Skin epidermis (tissue), 12 donors: Measurements from ENCODE around the gene ANKRD63.

ENCODE experiments used
- H3K27ac ChIP-seq, 21 experiments: fragments of 200-600 bp; sonication (generic) in 11 of 21; one replicate each; pipeline ENCODE4 v1.5.0; 2020; ENCODE audit warnings: mild to moderate bottlenecking in 3 of 21, inconsistent platforms in 2 of 21, moderate library complexity in 2 of 21
- H3K4me3 ChIP-seq, 7 experiments: fragments of 200-600 bp; sonication (generic) in 2 of 7; one replicate each; pipeline ENCODE4 v1.5.0; 2020; ENCODE audit warnings: inconsistent platforms in 2 of 7, mild to moderate bottlenecking in 2 of 7, moderate library complexity in 1 of 7

Gene ANKRD63, protein sequence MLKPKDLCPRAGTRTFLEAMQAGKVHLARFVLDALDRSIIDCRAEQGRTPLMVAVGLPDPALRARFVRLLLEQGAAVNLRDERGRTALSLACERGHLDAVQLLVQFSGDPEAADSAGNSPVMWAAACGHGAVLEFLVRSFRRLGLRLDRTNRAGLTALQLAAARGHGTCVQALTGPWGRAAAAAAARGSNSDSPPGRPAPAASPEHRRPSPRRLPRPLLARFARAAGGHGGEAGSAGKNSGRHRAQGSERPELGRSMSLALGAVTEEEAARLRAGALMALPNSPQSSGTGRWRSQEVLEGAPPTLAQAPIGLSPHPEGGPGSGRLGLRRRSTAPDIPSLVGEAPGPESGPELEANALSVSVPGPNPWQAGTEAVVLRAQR

DNA sequence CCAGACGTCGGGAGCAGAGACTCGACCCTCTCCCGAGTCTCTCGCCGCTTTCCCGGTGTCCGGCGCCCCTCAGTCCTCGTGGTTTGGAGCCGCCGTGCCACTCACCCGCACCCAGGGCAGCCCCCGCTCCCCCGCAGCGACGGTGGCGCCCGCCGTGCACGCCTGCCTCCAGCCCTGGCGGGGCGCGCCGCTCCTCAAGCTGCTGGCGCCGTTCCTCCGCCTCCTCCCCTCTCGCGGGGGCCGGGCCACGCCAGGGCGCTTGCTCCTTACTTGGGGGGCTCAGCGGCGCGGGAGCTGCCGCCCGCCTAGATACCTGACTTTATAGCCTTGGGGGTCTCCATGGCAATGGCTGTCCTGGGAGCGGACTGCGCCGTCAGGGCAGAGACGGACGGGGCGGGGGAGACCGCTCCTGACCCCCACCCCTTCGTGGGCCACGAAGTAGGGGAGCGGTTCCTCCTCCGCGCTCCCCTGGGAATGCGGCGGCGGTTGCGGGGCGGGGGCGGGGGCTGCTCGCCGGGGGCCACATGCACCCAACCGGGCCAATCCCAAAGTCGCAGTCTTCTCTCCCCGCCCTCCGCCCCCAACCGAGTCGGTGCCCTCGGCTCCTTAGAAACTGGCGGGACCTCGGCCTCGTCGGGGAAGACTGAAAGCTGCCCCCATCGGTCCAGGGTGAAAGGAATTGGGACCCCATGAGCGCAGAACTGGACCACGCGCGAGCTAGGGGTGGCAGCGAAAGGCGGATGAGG is at the start of gene ANKRD63:
Gene ANKRD63 (minus strand): TSS at position 196 of the 746 bp plus-strand sequence. CDS start 478 bp downstream, outside the sequence.
- H3K27ac ChIP-seq: no peak within 1 kb of the TSS
- H3K4me3 ChIP-seq: peak within 1 kb of the TSS; percentile 12 to 44 (median 31)

DNA sequence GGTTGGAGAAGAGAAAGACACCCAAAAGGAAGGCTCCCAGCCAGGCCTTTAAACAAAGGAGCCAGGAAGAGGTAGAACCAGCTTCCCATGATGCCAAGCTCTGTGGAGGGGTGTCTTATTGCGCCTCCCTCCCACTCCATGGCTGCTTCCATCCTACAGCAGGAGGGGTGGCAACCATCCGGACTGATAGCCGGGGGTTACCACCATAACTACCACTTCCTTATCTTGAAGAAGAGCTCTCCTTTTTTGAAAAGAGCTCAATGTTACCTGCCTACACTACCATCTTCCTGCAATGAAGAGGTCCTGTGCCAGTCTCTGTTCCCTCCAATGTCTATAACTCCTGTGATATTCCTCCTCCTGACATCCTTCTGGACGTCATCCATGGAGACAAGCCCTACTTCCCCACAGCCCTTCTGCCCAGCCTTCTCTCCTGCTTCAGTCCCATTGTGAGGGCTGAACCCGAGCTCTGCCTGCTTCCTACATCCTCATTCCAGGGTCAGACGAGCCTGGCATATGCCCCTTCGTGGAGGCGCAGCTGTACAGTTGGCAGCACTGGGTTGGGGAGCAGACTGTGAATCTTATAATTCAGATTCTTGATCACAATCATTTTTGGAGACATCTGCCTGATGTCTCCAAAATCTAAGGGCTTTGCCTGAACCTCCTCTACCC is 49.4 kb upstream of the ANKRD63 start:
- peak overlapping the region in 2 of 21 experiments; percentile 5 to 35 for H3K27ac ChIP-seq
- no peak overlapping the region for H3K4me3 ChIP-seq

DNA sequence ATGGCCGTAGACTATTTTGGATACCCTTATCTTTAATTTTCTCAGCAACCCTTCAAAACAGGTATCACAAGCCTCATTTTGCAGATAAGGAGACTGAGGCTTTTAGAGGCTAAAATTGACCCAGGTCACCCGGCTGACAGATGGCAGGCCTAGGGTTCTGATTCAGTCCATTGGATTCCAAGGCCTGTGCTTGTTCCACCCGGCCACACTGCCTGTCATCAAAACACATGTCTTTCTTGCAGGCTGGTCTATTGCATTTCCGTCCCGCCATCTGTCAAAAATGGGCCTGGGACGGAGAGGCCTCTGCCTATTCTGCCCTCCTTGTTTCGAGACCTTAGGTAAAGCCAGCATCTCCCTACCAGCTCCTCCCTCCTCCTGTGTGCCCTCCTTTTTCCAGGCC is 48.8 kb upstream of the ANKRD63 start:
- Histone ChIP-seq H3K4me3 (no peak overlapping the region), H3K27ac (peak overlapping the region in 2 of 21 experiments; percentile 5 to 35)

DNA sequence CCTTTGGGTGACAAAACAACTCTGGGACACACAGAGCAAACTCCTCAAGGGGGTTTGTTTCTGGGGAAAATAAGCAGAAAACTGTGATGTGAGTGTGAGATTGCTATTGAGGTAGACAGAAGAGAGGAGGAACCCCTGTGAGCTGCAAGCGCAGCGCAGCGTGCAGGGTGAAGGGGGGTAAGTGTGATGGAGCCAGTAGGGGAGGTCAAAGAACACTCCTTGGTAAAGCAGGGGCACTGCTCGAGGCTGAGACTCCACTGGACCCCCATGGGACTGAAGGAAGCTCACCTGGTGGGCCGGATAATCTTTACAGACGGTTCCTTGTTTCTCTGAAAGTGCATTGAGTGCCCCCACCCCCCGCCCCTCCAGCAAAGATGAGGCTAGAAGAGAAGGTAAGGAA is 48.2 kb upstream of the ANKRD63 start:
- no peak overlapping the region for H3K4me3 ChIP-seq

DNA sequence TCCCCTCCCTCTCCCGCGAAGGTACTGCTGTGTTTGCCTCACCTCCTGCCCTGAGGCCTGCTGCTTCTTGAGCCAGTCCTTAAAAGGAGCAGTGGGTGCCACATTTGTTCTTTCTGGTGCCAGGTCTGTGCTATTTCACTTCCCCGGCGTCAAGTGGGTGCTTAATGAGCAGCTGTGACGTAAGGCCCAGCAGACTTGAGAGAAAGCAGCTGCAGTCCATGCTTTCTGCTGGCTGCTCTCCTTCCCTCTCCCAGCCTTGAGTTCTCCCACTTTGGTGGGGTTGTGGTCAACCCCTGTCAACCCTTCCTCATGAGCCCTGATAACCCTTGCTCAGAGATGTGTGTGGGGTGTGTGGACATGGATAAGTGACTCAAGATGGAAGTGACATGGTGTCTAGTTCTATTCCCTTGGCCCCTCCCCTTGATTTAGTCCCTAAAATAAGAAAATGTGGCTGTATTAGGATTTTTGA is 47.5 kb upstream of the ANKRD63 start:
- H3K4me3 ChIP-seq: no peak overlapping the region
- H3K27ac ChIP-seq: peak overlapping the region in 3 of 21 experiments; percentile 9 to 16 (median 12)

More for the DNA sequence above, 48.2 kb upstream of the ANKRD63 start:
- H3K27ac ChIP-seq: peak overlapping the region in 1 of 21 experiments; percentile 16

DNA sequence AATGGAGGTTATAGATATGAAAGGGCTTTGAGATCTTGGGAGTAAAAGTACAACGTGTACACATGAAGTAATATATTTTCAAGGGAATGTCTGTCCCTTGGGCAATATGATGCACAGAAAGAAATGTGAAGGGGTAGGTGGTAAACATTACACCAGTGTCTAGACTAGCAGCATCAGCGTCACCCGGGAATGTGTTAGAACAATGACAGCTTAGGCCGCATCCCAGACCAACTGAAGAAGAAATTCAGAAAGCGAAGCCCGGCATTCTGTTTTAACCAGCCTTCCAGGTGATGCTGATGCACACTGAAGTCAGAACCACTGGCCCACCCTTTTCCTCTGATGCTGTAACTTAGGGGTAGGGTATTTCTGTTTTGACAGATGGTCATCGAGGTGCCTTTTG is 46.9 kb upstream of the ANKRD63 start:
- no peak overlapping the region for H3K4me3 ChIP-seq

DNA sequence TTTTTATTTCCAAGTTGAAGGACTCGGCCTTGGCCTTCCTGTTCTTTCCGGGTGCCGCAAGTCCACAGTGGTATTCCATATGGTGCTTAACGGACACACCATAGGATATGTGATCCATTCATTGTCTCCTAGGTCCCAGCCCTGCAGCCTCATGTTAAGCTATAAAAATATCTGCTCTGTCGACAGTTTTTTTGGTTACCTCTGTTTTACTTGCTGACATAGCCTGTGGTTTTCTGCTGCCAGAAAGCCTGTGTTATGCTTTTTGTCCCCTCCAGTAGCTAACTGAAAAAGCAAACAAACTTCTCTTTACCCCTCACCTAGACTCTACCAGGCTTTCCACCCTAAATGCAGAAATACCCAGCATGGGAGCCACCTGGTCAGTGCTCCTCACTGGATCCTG is 45.9 kb upstream of the ANKRD63 start:
- Histone ChIP-seq H3K4me3 (no peak overlapping the region), H3K27ac (no peak overlapping the region)

More for the DNA sequence above, 46.9 kb upstream of the ANKRD63 start:
- peak overlapping the region in 1 of 21 experiments; percentile 12 for H3K27ac ChIP-seq

DNA sequence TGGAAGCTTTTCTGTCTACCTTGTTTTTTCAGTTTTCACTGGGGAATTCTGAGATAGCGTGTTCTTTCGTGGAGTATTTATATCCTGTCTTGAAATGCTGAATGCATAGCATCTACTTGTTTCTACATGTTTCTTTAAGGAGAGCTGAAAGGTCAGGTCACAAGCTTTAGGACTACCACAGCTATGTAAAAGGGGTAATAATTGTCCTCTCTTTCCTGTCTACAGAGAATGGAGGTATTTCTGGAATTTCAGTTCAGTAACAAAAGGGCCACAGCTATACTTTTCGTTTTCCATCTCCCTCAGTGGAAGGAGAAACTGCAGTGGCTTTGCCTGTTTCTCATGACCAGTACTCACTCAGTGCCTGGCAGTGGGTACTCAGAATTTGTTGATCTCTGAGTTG is 45.3 kb upstream of the ANKRD63 start:
- H3K4me3 ChIP-seq: no peak overlapping the region
- no peak overlapping the region for H3K27ac ChIP-seq

DNA sequence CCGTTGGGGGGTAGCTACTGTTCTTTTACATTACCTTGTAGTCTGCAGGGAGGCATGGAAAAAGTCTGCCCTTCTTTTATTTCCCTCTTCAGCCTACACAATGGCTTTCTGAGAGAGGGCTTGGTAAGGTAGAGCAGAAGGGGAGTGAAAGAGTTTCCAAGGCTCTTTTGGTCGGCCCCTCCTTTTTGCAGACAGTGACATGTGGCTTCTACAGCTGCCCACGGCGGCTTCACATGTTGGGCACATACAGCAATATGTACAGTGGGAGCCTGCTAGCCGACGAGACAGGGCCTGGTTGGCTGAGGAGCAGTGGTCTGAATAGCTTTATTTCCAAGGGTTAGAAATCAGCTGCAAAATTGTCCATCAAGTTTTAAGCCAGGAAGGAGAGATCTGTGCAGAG is 44.6 kb upstream of the ANKRD63 start:
- Histone ChIP-seq H3K27ac (no peak overlapping the region), H3K4me3 (no peak overlapping the region)

DNA sequence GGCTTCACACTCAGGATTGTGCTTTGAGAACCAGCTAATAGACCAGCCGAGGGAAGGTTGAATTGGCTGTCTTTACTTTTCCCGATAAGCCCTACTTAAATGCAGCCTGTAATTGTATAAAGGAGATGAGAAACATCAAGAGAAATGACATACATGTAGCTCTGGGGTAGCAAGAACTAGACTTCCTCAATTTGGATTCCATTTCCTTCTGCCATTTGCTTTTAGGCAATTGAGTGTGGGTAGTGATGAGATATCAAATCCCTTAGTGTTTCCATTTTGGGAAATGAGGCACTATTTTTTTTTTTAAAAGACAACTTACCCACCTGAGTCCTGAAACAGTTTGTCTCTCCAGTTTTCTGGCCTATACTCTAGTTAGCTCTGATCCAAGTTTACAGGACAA is 42.8 kb upstream of the ANKRD63 start:
- peak overlapping the region in 1 of 7 experiments; percentile 76 for H3K4me3 ChIP-seq
- H3K27ac ChIP-seq: no peak overlapping the region

DNA sequence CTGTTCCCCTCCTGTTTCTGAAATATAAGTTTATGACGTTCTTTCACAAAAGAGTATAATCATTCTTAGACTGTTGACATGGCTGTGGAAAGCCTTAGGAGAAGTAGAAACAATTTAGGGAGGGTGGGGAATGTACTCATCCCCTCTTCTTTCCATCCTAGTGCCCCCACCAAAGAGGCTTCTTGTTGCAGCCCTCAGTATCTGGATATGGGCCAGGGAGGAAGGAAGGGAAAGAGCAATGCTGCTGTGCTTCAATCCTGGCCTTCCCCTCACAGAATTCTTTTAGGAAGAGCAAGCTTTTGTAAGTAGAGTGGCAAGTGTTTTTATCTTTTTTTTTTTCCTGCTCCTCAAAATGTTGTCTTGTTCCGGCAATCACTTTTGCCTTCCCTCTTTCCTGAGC is 42.3 kb upstream of the ANKRD63 start:
- H3K27ac ChIP-seq: peak overlapping the region in 4 of 21 experiments; percentile 75 to 82 (median 78)
- H3K4me3 ChIP-seq: peak overlapping the region in 5 of 7 experiments; percentile 61 to 76 (median 72)

DNA sequence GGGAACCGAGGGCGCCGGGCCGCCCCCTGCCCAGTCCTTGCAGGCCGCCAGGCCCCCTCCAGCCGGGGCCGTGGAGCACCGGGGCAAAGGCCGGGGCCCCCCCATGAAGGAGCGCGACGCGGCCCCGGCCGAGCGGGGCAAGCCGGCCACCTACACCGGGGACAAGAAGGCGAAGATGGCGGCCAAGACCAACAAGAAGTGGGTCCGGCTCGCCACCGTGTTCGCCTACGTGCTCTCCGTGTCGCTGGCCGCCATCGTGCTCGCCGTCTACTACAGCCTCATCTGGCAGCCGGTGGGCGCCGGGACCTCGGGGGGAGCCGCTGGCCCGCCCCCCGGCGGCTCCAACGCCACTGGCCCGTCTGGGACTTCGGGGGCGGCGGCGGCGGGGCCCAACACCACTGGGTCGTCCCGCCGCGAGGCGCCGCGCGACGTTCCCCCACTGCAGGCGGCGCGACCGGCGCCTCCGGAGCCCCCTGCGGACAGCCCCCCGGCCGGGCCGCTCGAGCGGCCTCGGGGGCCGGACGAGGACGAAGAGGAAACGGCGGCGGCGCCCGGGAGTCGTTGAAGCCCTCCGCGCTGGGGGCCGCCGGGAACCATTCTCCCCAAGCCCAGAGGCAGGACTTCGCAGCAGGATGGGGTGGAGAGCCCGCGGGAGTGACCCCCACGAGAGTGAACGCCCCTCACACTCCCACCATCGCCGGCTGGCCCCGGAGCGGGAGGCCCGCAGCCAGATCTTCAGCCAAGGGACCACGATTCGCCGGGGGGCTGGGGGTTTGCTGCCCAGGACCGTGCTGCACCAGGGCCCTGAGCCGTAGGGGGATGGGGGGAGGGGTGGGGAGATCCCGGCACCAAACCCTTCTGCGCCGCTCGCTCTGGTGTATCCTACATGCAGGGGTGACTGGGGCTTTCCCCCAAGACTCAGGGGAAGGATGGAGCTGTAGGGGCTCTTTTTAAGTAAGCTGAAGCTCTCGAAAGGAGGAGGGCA is 41.4 kb upstream of the ANKRD63 start:
- Histone ChIP-seq H3K4me3 (peak overlapping the region; percentile 61 to 81 (median 72)), H3K27ac (peak overlapping the region in 20 of 21 experiments; percentile 17 to 82 (median 75))

DNA sequence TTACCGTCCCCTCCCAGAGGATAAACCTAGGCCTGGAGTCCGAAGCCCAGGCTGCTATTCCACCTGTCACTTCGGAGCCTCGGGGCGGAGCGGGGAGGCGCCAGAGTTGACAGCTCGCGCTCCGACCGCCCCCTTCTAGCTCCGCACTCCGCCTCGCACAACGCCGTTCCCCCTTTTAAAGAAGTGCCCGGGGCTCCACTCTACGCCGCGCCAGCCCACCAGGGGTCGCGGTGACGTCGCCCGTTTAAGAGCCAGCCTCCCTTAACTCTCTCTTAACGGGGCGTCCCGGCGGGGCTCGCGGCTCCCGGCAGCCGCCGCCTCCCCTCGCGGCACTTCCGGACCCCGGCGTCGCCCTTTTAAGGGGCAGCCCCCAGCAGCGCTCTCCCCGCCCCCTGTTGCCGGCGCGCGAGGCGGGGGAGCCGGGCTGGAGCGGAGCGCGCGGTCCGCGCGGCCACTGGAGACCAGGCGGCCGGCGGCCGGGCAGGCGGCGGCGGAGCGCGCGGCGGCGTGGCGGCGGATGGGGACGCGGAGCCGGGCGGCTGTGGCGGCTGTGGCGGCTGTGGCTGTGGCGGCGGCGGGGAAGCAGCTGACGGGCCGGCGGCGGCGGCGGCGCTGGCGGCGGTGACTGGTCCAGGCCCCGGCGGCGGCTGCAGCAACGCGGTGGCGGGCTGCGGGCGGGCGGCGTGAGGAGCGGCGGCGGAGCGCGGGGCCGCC is 40.5 kb upstream of the ANKRD63 start, which contains the start of gene INAFM2:
Gene INAFM2 (plus strand): TSS at position 454 of the 714 bp plus-strand sequence. CDS start 364 bp downstream, outside the sequence.
- peak within 1 kb of the TSS in 20 of 21 experiments; percentile 17 to 82 (median 75) for H3K27ac ChIP-seq

DNA sequence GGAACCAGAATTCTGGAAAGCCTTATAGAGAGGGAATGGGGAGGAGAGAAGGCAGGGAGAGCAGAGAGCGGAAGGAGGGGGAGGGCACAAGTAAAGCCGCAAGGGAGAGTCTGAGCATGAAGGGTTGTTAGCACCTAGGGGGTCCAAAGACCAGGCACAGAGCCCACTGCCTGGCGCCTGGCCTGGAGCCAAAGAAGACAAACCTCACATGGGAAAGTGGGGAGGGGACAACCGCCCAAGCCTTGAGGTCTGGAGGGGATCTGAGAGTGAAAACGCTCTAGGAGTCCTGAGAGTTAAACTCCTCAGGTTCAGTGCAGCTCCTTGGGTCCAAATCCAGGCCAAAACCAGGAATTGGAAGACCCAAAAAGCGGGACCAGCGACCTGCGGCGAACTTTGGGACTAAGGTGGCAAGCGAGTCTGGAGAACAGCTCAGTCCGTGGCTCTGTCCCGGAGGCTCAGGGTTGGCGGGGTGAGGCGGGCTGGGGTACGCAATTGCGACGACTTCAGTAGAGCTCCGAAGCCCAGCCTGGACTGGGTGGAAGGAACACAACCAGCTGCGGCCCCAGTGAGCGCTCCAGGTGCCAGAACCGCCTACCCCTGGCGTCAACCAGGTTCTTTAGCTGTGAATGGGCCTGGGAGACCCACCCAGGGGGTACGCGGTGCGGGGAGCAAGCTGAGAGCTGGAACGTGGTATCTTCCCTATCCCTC is 39.8 kb upstream of the ANKRD63 start:
- H3K4me3 ChIP-seq: peak overlapping the region; percentile 33 to 81 (median 68)
- H3K27ac ChIP-seq: peak overlapping the region in 7 of 21 experiments; percentile 0 to 62 (median 33)

More for the DNA sequence above, 40.5 kb upstream of the ANKRD63 start, which contains the start of gene INAFM2:
- H3K4me3 ChIP-seq: peak within 1 kb of the TSS; percentile 61 to 81 (median 72)

DNA sequence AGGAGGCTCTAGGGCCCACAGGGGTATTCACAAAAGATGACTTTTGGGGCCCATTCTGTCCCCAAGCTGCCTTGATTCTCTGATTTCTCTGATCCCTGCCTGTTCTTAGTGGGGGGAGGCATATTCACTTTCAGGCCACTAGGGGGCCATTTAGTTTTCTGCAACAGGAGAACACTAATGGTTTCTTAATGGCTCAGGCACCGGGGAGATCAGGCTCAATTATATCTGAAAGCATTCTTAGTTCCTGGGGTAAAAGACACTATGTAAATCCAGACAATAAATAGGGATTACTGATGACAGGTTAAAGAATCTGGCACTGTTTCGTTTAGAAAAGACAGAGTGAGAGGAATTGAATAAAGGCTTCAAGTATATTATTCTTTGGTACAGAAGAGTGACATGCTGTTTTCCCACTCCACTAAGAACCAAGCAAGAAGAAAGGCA is 38.1 kb upstream of the ANKRD63 start:
- no peak overlapping the region for H3K4me3 ChIP-seq
- H3K27ac ChIP-seq: no peak overlapping the region

DNA sequence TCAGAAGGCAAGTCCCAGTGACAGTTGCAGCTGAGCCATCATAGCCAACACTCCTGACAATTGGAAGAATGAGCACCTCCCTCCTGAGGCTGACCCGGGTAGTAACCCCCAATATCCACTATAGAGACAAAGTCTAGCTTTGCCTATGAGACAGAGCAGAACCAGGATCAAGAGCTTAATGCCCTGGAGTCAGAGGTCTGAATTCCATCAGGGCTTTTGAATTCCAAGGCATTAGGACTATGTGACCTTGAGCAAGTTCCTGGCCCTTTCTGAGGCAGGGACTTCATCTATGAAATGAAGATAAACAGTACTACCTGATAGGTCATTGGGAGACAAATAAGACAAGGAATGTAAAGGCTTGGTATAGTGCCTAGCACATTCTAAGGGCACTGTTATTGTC is 37.5 kb upstream of the ANKRD63 start:
- H3K27ac ChIP-seq: no peak overlapping the region
- H3K4me3 ChIP-seq: no peak overlapping the region

DNA sequence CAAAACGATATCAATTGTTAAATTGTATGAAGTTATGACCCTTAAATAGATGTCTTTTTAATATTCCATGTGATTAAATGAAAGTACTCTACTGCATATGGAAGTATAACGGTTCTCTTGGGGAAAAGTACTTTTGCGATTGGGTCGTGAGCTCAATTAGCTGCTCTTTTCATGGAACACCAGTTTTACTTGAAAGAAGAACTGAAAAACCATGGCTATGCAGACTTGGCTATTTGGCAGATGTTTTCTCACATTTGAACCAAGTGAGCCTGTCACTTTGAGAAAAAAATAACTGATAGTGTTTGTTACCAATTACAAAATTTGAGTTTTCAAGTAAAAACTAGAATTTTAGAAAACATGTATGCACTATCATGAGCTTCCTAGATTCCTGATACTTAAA is 34.7 kb upstream of the ANKRD63 start:
- Histone ChIP-seq H3K4me3 (no peak overlapping the region), H3K27ac (no peak overlapping the region)
